HCEC 1CT (cell line): ENCODE results near the gene ARHGAP12.

Experiments used
- DNase-seq: peaks from one replicate; pipeline ENCODE4 v3.0.0-alpha.2; 2017

The ARHGAP12 gene

DNA sequence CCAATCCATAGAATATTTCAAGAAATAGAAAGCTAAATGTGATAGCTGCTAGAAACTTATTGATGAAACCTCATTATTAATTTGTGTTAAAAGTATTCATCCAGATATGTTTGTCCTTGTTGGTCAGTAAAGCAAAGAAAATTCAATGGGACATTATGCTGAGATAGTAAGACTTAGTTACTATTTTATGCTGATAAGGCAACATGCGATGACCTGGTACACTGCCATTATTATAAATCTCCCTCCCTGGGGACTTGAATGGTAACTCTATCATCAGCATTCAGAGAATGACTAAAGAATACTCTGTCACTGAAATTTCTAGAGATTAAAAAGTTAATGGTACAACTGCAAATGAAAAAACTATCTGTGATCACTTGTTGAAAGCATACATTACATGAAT lies 54.9 kb downstream of the ARHGAP12 start:
- no peak for DNase-seq

- no peak for DNase-seq
Measured at GRCh38 chr10:31871266-31872065, 57.2 kb downstream of the ARHGAP12 start.

DNA sequence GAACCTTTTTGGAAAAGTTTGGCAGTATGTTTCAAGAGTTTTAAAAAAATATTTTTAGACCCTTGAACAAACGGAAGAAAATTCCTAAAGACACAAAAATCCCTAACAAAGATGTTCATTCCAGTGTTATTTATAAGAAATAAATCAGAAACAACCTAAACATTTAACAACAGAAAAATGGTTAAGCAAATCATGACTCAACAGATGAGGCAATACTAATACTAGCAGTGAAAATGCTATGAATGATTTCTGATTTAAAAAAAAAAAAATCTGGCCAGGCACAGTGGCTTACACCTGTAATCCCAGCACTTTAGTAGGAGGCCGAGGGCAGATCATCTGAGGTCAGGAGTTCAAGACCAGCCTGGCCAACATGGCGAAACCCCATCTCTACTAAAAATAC lies 61.0 kb downstream of the ARHGAP12 start:
- peak; percentile 69 for DNase-seq

- no peak for DNase-seq
Measured at GRCh38 chr10:31866118-31866670, 62.4 kb downstream of the ARHGAP12 start.

DNA sequence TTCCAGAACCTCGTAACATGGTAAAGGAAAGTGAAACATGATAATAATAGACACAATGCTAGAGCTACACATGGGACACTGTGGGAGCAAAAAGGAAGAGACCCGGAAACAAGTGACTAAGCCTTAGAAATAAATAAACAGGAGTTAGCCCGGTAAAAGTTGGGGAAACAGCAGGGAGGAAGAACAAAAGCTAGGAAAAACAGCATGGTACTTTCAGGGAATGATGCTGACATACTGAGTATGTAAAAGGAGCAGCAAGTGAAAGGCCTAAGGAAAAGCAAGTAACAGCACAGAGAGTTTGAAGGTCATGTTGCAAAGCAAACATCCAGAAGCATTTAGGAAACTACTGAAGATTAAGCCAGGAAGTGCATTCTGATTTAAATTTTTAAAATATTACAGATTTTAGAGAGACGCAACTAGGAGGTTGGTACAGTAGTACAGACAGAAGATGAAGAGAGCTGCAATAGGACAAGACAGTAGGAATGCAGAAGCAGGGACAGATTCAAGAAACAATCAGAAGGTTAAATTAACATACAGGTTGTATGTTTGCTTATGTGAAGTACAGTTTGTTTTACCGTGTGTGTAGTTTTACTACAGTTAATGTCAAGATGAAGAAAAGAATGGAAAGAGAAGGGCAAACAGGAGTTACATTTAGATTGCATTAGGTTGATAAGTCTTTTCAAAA lies 63.7 kb downstream of the ARHGAP12 start:
- peak; percentile 47 for DNase-seq

GRCh38 chr10:31855033-31855432 lies 73.6 kb downstream of the ARHGAP12 start:
- DNase-seq, result no peak

DNA sequence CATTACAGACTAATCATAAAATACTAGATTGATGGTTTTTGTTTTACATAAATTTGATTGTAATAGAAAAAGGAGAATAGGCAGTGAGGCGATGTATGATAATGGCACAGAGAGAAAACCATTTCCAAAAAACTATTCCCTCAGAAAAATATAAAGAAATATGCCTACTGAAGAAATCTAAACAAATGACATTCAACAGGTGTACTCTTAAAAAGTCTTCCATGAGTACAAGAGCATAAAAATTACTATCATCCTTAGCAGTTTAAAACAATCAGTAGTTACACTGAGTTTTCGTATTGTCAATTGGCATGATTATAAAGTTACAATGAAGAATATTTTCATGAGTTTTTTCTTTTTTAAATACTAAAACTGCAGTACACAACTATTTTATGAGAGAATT lies 75.0 kb downstream of the ARHGAP12 start:
- DNase-seq, result no peak

- no peak for DNase-seq
Measured at GRCh38 chr10:31851216-31851615, 77.4 kb downstream of the ARHGAP12 start.

- DNase-seq, result no peak
Measured at GRCh38 chr10:31847515-31847914, 81.1 kb downstream of the ARHGAP12 start.

- no peak for DNase-seq
Measured at GRCh38 chr10:31838709-31839108, 89.9 kb downstream of the ARHGAP12 start.

GRCh38 chr10:31838065-31838464 lies 90.6 kb downstream of the ARHGAP12 start:
- no peak for DNase-seq

DNA sequence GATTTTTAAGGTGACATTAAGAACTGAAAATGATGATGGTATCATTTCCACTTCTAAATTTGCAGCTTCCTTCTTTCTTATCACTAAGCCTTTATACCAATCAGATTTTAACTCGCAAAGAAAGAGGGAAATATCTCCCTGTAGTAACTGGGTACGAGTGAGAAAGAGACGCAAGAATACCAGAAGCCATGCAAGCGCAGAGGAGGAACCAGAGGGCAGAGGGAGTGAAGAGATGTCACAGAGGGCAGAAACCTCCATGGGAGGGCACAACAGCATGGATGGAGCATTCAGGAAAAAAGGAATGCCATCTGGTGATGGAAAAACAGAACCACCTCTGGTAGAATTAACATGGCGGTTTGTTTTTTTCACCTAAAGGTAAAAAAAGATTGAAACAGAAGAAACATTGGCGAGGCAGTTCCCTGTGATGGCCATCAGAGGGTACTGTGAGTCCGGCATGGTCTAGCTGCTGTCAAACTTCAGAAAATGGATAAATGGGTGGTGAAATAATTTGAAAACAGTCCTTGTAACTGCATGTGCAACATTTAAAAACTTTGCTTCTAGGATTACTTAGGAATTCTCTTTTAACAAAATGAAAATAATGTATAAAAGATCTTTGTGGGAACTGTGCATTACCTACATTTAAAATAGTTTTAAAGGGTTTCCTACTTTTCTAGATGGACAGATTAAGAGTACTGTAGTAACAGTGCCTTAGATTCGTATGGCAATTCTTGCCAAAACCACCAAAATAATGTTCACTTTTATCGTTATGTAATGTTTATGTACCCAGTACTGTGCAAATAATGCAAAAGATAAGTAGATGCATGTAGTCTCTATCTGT lies 91.8 kb downstream of the ARHGAP12 start:
- peak; percentile 17 for DNase-seq

DNA sequence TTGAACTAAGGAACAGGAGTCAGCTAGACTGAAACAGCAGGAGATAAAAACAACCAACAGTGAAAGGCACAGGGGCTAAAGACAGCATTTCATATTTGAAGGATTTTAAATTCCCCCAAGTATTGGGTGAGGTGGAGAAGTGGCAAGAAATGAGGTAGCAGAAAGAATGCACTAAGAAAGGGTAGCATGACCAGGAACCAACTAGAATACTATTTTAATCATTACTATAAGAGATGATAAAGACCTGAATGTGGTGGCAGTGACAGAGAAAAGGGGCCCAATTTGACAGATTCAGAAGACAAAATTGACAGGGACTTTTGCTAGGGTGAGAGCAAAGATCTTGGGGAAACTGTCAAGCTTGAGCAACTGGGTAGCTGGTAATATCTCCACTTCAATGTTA lies 94.9 kb downstream of the ARHGAP12 start:
- DNase-seq, result no peak

DNA sequence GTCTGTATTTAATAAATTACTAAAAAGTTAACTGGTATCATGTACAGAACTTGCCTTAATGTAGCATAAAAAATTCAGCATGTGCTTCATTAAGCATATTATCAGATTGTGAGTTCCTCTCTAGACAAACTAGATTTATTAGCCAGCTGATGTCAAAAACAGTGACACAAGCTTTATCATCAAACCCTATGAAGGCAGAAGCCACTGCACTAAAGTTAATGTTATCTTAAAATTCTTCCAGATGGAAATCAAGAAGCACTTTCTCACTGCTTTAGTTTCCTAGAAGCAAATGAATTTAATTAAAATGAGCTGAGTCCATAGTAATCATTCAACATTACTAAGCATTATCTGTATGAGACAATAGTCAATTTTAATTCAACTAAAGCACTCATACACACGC lies 96.4 kb downstream of the ARHGAP12 start:
- DNase-seq, result no peak

- peak; percentile 71 for DNase-seq
Measured at GRCh38 chr10:31830887-31831286, 97.7 kb downstream of the ARHGAP12 start.

- no peak for DNase-seq
Measured at GRCh38 chr10:31829776-31830175, 98.9 kb downstream of the ARHGAP12 start.

DNA sequence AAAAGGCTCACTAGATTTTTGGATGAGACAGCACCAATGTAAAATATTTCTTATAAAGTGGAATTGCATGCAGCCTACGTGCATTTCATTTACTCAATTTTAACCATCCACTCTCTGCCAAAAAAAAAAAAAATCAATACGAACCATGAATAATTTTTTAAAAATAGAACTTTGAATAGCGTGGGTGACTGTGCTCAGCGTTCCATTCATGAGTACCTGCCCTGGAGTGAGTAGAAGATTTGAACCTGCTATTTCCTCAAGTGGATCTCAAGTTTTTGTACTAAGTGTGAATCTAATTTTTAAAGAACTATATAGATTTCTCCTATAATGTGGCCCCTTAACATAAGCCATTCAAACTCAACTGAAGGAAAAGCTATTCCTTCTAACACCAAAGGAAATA lies 105.3 kb downstream of the ARHGAP12 start:
- no peak for DNase-seq

DNA sequence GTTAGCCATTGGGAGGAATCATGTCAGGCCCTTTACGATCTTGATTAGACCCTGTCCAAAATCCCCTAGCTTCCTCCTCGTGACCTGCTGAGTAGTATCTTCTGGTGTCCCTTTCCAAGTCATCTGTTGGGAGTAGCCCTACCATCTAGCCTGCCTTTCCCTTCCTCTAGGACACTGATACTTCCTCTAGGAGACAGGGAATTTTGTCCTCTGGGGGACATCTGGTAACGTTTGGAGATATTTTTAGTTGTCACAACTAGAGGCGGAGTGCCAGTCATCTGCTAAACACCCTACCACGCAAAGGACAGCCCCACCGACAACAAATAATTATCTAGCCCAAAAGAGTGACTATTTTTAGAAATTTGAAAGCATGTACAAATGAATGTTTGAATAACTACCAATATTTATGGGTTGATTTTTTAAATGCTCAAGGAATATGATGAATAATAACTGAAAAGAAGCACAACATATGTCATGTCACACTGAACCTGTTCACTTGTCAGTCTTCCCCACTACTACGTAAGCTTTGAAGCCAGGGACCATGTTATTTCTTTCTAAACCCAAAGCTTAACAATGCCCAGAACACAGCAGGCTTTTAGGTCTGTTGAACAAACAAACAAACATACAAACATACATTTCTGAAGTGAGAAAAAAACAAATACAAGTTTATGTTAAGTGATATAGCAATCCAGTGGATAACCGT lies 105.9 kb downstream of the ARHGAP12 start:
- no peak for DNase-seq

GRCh38 chr10:31822150-31822549 lies 106.5 kb downstream of the ARHGAP12 start:
- DNase-seq, result no peak

GRCh38 chr10:31820778-31821369 lies 107.8 kb downstream of the ARHGAP12 start:
- no peak for DNase-seq

GRCh38 chr10:31820096-31820495 lies 108.5 kb downstream of the ARHGAP12 start:
- no peak for DNase-seq

DNA sequence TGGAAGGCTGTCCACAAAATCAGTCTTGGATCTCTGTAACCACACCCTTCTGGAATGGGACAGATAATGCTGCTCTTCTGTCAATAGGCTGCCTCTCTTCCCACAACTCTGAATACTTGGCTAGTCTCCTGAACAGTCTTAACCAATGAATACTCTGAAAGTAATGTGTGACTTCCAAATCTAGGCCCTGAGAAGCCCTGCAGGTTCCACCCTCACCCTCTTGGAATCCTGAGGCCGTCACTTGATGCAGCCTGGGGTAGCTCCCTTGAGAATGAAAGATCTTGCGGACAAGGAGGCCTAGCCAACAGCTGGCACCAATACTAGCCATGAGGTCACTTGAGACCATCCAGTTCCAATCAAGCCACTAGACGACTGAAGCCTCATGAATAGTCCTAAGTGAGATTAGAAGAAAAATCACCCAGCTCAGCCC lies 109.2 kb downstream of the ARHGAP12 start:
- no peak for DNase-seq
